ENCODE results near the gene CD209.

GRCh38 chr19:7773841-7774240, 26.5 kb upstream of the CD209 start:
- TF ChIP-seq TAF1 (IDR thresholded peaks at IDR 0.05; ENCODE audit: low read depth) (no peak), YY1 (IDR thresholded peaks at IDR 0.05; ENCODE audit: low read depth) (no peak)

Measured in Ishikawa (cell line).